ENCODE results near the gene PRKCH. TPM values are rescaled to one million over a fixed set of nuclear protein-coding genes. Genes with fewer than 3 reads are reported as not detected.

PRKCH gene
- total and polyA plus RNA-seq, 2 of the 13 experiments (the other 11 are each of a cell fraction or from before 2014, with no cell fraction given) = 0.48 to 1.3 TPM

DNA sequence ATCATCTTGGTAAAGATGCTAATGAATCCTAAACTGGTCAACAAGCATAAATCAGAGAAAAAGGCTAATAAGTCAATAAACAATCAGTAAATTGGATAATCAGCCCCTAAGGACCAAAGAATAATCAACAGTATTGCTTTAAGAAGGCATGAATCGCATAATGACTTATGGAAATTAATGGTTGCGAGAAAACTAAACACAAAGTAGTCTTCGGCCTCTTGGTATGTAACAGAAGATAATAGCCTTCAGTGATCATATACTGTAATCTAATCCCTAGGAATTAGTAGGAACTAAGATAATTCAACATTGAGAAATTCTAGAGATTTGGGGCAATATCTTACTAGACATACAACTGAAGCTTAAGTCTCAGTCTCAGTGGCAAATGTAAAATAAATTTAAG lies 122.1 kb downstream of the PRKCH start:
- Histone ChIP-seq H3K36me3 (replicated peaks in 1 of 2; ENCODE audit: control insufficient read depth in 1 of 2, insufficient read depth in 2 of 2, low read length in 2 of 2) (no peaks in the 10 kb centered on the region), H2AFZ (ENCODE audit: low read length) (no peak overlapping the region), H3K4me2 (ENCODE audit: low read depth, low read length) (no peak overlapping the region), H3K4me3 (replicated peaks in 1 of 3; ENCODE audit: insufficient read depth in 1 of 3, low read depth in 2 of 3, low read length in 3 of 3) (no peak overlapping the region), H3K27me3 (ENCODE audit: control insufficient read depth in 1 of 2, insufficient read depth in 2 of 2, low read length in 2 of 2) (no peaks in the 10 kb centered on the region; a peak in 2 of 5 replicates), H3K9ac (ENCODE audit: insufficient read depth, low read depth, low read length) (no peak overlapping the region), H4K20me1 (ENCODE audit: insufficient read depth, low read length) (no peaks in the 10 kb centered on the region), H3K4me1 (ENCODE audit: insufficient read depth, low read length) (peaks cover 15% of the 10 kb centered on the region), H3K27ac (ENCODE audit: extremely low read length, insufficient read depth, low read length) (no peak overlapping the region), H3K79me2 (ENCODE audit: insufficient read depth, low read length) (no peaks in the 10 kb centered on the region), H3K9me3 (ENCODE audit: low read length) (no peaks in the 10 kb centered on the region)
- CTCF ChIA-PET (ENCODE audit: low intra/inter-chr PET ratio, low total read pairs) = no interaction called here
- BruUV-seq (replicated peaks) = no TSS peak
- intact Hi-C loops (cut with micrococcal nuclease; ENCODE audit: unreplicated experiment) = no loop called here
- in situ Hi-C loops (cut with HindIII; ENCODE audit: extremely low pct_ligation_motif_present, low pct_unique_long_range_greater_than_20kb) = no loop called here
- FAIRE-seq (no peak), ATAC-seq (no peak), DNase-seq (ENCODE audit: low spot score) (no peak)
- POLR2A ChIA-PET = no interaction called here
- WGBS (ENCODE audit: low lambda C conversion rate) = 30% methylated on average over 3 of the region's 3 CpGs
- no peak for TF ChIP-seq KDM4B (CRISPR knock-in tag; IDR thresholded peaks at IDR 0.05)
- no peak for TF ChIP-seq ARHGAP35 (CRISPR knock-in tag; IDR thresholded peaks at IDR 0.05; ENCODE audit: borderline replicate concordance)
- no peak for TF ChIP-seq ZNF235 (CRISPR knock-in tag; IDR thresholded peaks at IDR 0.05; ENCODE audit: borderline replicate concordance)
- no peak for TF ChIP-seq ZBTB3 (CRISPR knock-in tag; IDR thresholded peaks at IDR 0.05; ENCODE audit: borderline replicate concordance, low read depth)
- TF ChIP-seq, protein P1, sequence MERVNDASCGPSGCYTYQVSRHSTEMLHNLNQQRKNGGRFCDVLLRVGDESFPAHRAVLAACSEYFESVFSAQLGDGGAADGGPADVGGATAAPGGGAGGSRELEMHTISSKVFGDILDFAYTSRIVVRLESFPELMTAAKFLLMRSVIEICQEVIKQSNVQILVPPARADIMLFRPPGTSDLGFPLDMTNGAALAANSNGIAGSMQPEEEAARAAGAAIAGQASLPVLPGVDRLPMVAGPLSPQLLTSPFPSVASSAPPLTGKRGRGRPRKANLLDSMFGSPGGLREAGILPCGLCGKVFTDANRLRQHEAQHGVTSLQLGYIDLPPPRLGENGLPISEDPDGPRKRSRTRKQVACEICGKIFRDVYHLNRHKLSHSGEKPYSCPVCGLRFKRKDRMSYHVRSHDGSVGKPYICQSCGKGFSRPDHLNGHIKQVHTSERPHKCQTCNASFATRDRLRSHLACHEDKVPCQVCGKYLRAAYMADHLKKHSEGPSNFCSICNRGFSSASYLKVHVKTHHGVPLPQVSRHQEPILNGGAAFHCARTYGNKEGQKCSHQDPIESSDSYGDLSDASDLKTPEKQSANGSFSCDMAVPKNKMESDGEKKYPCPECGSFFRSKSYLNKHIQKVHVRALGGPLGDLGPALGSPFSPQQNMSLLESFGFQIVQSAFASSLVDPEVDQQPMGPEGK (CRISPR knock-in tag; IDR thresholded peaks at IDR 0.05) = no peak
- TF ChIP-seq, protein P2, sequence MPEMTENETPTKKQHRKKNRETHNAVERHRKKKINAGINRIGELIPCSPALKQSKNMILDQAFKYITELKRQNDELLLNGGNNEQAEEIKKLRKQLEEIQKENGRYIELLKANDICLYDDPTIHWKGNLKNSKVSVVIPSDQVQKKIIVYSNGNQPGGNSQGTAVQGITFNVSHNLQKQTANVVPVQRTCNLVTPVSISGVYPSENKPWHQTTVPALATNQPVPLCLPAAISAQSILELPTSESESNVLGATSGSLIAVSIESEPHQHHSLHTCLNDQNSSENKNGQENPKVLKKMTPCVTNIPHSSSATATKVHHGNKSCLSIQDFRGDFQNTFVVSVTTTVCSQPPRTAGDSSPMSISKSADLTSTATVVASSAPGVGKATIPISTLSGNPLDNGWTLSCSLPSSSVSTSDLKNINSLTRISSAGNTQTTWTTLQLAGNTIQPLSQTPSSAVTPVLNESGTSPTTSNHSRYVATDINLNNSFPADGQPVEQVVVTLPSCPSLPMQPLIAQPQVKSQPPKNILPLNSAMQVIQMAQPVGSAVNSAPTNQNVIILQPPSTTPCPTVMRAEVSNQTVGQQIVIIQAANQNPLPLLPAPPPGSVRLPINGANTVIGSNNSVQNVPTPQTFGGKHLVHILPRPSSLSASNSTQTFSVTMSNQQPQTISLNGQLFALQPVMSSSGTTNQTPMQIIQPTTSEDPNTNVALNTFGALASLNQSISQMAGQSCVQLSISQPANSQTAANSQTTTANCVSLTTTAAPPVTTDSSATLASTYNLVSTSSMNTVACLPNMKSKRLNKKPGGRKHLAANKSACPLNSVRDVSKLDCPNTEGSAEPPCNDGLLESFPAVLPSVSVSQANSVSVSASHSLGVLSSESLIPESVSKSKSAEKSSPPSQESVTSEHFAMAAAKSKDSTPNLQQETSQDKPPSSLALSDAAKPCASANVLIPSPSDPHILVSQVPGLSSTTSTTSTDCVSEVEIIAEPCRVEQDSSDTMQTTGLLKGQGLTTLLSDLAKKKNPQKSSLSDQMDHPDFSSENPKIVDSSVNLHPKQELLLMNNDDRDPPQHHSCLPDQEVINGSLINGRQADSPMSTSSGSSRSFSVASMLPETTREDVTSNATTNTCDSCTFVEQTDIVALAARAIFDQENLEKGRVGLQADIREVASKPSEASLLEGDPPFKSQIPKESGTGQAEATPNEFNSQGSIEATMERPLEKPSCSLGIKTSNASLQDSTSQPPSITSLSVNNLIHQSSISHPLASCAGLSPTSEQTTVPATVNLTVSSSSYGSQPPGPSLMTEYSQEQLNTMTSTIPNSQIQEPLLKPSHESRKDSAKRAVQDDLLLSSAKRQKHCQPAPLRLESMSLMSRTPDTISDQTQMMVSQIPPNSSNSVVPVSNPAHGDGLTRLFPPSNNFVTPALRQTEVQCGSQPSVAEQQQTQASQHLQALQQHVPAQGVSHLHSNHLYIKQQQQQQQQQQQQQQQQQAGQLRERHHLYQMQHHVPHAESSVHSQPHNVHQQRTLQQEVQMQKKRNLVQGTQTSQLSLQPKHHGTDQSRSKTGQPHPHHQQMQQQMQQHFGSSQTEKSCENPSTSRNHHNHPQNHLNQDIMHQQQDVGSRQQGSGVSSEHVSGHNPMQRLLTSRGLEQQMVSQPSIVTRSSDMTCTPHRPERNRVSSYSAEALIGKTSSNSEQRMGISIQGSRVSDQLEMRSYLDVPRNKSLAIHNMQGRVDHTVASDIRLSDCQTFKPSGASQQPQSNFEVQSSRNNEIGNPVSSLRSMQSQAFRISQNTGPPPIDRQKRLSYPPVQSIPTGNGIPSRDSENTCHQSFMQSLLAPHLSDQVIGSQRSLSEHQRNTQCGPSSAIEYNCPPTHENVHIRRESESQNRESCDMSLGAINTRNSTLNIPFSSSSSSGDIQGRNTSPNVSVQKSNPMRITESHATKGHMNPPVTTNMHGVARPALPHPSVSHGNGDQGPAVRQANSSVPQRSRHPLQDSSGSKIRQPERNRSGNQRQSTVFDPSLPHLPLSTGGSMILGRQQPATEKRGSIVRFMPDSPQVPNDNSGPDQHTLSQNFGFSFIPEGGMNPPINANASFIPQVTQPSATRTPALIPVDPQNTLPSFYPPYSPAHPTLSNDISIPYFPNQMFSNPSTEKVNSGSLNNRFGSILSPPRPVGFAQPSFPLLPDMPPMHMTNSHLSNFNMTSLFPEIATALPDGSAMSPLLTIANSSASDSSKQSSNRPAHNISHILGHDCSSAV (CRISPR knock-in tag; IDR thresholded peaks at IDR 0.05; ENCODE audit: borderline replicate concordance) = no peak
- TF ChIP-seq DNMT3B (CRISPR knock-in tag; conservative IDR thresholded peaks at IDR 0.05) = no peak
- no peak for TF ChIP-seq MAFF (IDR thresholded peaks at IDR 0.05; ENCODE audit: low read depth, low read length)
- TF ChIP-seq TRIM24 (CRISPR knock-in tag; IDR thresholded peaks at IDR 0.05) = no peak
- TF ChIP-seq FOXC1 (CRISPR knock-in tag; IDR thresholded peaks at IDR 0.05; ENCODE audit: borderline replicate concordance) = no peak
- TF ChIP-seq, protein P3, sequence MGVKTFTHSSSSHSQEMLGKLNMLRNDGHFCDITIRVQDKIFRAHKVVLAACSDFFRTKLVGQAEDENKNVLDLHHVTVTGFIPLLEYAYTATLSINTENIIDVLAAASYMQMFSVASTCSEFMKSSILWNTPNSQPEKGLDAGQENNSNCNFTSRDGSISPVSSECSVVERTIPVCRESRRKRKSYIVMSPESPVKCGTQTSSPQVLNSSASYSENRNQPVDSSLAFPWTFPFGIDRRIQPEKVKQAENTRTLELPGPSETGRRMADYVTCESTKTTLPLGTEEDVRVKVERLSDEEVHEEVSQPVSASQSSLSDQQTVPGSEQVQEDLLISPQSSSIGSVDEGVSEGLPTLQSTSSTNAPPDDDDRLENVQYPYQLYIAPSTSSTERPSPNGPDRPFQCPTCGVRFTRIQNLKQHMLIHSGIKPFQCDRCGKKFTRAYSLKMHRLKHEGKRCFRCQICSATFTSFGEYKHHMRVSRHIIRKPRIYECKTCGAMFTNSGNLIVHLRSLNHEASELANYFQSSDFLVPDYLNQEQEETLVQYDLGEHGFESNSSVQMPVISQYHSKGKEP (CRISPR knock-in tag; IDR thresholded peaks at IDR 0.05) = no peak
- TF ChIP-seq TAF15 (IDR thresholded peaks at IDR 0.05; ENCODE audit: low read depth, low read length, poor library complexity, severe bottlenecking) = no peak
